ENCODE measurements around the gene SACS. TPM values are rescaled to one million over a fixed set of nuclear protein-coding genes. Genes with fewer than 3 reads are reported as not detected.

Gene SACS
- total and polyA plus RNA-seq, 2 of the 4 experiments (the other 2 are of a cell fraction) = 14.7 to 121 TPM

DNA sequence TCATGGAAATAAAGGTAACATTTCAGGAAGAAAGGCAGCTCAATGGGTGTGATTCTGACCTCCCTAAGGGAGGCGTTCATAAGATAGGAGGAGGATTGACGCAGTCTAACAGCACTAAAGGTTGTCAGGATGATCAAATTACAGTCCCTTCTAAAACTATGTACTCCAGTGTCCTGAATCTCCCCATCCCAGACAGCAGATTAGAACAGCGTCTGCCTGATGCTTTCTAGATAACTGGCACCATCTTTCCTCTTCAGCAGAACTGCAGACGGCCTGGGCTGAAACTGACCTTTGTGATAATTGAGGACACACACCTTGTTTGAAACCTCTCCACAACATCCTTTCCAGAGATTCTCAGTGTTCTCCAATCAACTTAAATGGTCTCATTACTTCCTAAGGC, 25.5 kb upstream of the SACS start:
- 80% methylated on average over 1 of the region's 4 CpGs; no CpG with 5 or more reads in 1 of the 2 experiments for WGBS, 2 experiments (ENCODE audit: extremely low coverage in 2 of 2, insufficient read length in 1 of 2)
- ChIA-PET POLR2A (ENCODE audit: unreplicated experiment) (no interaction called here), CTCF (interaction anchor here (0.6 kb wide), 1 partner anchor 420 kb away, joined by 5 read pairs; no protein-coding TSS in a partner anchor)
- Histone ChIP-seq H3K4me2 (ENCODE audit: low read depth, low read length) (no peak overlapping the region), H3K9me1 (ENCODE audit: insufficient read depth, low read length) (no peaks in the 10 kb centered on the region; the same call in 1 of the 2 replicates), H3K56ac (ENCODE audit: extremely low read depth, insufficient read depth, low read length) (no peak overlapping the region), H3K4me3 (ENCODE audit: insufficient read depth, low read depth, low read length) (no peak overlapping the region), H3K27ac (ENCODE audit: insufficient read depth, low read length) (no peak overlapping the region), H3K9ac (ENCODE audit: low read depth, low read length) (no peak overlapping the region), H2AK9ac (replicated peaks; ENCODE audit: low read depth, low read length, poor library complexity) (no peak overlapping the region), H4K5ac (ENCODE audit: low read depth, low read length) (no peak overlapping the region), H3K14ac (replicated peaks; ENCODE audit: low read depth, low read length) (no peak overlapping the region), H3K9me3 (ENCODE audit: control insufficient read depth, insufficient read depth, low read length) (no peaks in the 10 kb centered on the region), H2BK5ac (ENCODE audit: low read depth, low read length, poor library complexity, severe bottlenecking) (no peak overlapping the region), H3K27me3 (ENCODE audit: control insufficient read depth, insufficient read depth, low read length) (no peaks in the 10 kb centered on the region), H2BK20ac (ENCODE audit: low read depth, low read length) (no peak overlapping the region), H2AK5ac (ENCODE audit: low read depth, low read length) (no peak overlapping the region), H3K4me1 (ENCODE audit: control insufficient read depth, insufficient read depth, low read length) (peaks cover 4% of the 10 kb centered on the region; the same call in 1 of the 2 replicates), H2BK15ac (ENCODE audit: low read depth, low read length) (no peak overlapping the region), H4K91ac (ENCODE audit: insufficient read depth, low read depth, low read length) (no peak overlapping the region; the same call in 1 of the 2 replicates), H3K36me3 (ENCODE audit: control insufficient read depth, insufficient read depth, low read length) (no peaks in the 10 kb centered on the region), H3K18ac (ENCODE audit: low read depth, low read length) (no peak overlapping the region), H3K23ac (ENCODE audit: low read depth, low read length) (no peak overlapping the region), H4K8ac (ENCODE audit: low read depth in 2 of 2, low read length in 2 of 2) (no peak overlapping the region), H3K4ac (ENCODE audit: low read depth, low read length) (no peak overlapping the region; the same call in 1 of the 2 replicates), H3K79me1 (ENCODE audit: low read depth in 1 of 2, low read length in 2 of 2) (no peaks in the 10 kb centered on the region), H2AFZ (replicated peaks; ENCODE audit: low read length, poor library complexity) (no peak overlapping the region), H4K20me1 (ENCODE audit: insufficient read depth, low read length) (no peaks in the 10 kb centered on the region), H2BK120ac (ENCODE audit: low read depth, low read length) (no peak overlapping the region)
- intact Hi-C loops (cut with micrococcal nuclease) (no loop called here), dilution Hi-C loops (cut with HindIII; ENCODE audit: low sequenced_read_pairs, unreplicated experiment) (no loop called here), in situ Hi-C loops (cut with MboI; ENCODE audit: low sequenced_read_pairs) (no loop called here)
- no peak for ATAC-seq (ENCODE audit: low read depth)
- no peak for TF ChIP-seq RCOR1 (IDR thresholded peaks at IDR 0.05; ENCODE audit: insufficient replicate concordance, low read length)
- TF ChIP-seq, protein P1, sequence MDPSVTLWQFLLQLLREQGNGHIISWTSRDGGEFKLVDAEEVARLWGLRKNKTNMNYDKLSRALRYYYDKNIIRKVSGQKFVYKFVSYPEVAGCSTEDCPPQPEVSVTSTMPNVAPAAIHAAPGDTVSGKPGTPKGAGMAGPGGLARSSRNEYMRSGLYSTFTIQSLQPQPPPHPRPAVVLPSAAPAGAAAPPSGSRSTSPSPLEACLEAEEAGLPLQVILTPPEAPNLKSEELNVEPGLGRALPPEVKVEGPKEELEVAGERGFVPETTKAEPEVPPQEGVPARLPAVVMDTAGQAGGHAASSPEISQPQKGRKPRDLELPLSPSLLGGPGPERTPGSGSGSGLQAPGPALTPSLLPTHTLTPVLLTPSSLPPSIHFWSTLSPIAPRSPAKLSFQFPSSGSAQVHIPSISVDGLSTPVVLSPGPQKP (IDR thresholded peaks at IDR 0.05; ENCODE audit: borderline replicate concordance, low read depth, low read length) = no peak
- no peak for TF ChIP-seq MAFK (IDR thresholded peaks at IDR 0.05; ENCODE audit: low read depth, low read length)
- no peak for TF ChIP-seq RAD21 (IDR thresholded peaks at IDR 0.05; ENCODE audit: low read length)
- no peak for TF ChIP-seq CEBPB (IDR thresholded peaks at IDR 0.05; ENCODE audit: low read depth, low read length)
- TF ChIP-seq SMC3 (IDR thresholded peaks at IDR 0.05; ENCODE audit: low read depth, low read length) = no peak
- no peak for TF ChIP-seq POLR2A (IDR thresholded peaks at IDR 0.05; ENCODE audit: low read depth, low read length)
- no peak for TF ChIP-seq CHD1 (IDR thresholded peaks at IDR 0.05; ENCODE audit: low read depth, low read length)
- no peak for TF ChIP-seq MXI1 (IDR thresholded peaks at IDR 0.05; ENCODE audit: borderline replicate concordance, low read depth, low read length)
- TF ChIP-seq, protein P2, sequence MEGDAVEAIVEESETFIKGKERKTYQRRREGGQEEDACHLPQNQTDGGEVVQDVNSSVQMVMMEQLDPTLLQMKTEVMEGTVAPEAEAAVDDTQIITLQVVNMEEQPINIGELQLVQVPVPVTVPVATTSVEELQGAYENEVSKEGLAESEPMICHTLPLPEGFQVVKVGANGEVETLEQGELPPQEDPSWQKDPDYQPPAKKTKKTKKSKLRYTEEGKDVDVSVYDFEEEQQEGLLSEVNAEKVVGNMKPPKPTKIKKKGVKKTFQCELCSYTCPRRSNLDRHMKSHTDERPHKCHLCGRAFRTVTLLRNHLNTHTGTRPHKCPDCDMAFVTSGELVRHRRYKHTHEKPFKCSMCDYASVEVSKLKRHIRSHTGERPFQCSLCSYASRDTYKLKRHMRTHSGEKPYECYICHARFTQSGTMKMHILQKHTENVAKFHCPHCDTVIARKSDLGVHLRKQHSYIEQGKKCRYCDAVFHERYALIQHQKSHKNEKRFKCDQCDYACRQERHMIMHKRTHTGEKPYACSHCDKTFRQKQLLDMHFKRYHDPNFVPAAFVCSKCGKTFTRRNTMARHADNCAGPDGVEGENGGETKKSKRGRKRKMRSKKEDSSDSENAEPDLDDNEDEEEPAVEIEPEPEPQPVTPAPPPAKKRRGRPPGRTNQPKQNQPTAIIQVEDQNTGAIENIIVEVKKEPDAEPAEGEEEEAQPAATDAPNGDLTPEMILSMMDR (conservative IDR thresholded peaks at IDR 0.05; ENCODE audit: low read depth, low read length) = no peak
- TF ChIP-seq FOS (IDR thresholded peaks at IDR 0.05; ENCODE audit: low read depth, low read length) = no peak
- no peak for TF ChIP-seq BHLHE40 (IDR thresholded peaks at IDR 0.05; ENCODE audit: low read depth, low read length)
- TF ChIP-seq RFX5 (IDR thresholded peaks at IDR 0.05; ENCODE audit: low read depth, low read length) = no peak
- TF ChIP-seq MAZ (IDR thresholded peaks at IDR 0.05; ENCODE audit: borderline replicate concordance, low read depth, low read length) = no peak
- no peak for TF ChIP-seq NFE2L2 (IDR thresholded peaks at IDR 0.05; ENCODE audit: low read depth, low read length)
- TF ChIP-seq, protein P3, sequence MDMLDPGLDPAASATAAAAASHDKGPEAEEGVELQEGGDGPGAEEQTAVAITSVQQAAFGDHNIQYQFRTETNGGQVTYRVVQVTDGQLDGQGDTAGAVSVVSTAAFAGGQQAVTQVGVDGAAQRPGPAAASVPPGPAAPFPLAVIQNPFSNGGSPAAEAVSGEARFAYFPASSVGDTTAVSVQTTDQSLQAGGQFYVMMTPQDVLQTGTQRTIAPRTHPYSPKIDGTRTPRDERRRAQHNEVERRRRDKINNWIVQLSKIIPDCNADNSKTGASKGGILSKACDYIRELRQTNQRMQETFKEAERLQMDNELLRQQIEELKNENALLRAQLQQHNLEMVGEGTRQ (IDR thresholded peaks at IDR 0.05; ENCODE audit: low read depth, low read length) = no peak
- no peak for DNase-seq
- BruUV-seq (replicated peaks) = no TSS peak

Measured in IMR-90 (cell line).